ENCODE results near the gene SF3B1. TPM values are rescaled to one million over a fixed set of nuclear protein-coding genes. Genes with fewer than 3 reads are reported as not detected.

SF3B1 gene
- total and polyA plus RNA-seq, 8 donors: 203 to 613 (median 488) TPM

DNA sequence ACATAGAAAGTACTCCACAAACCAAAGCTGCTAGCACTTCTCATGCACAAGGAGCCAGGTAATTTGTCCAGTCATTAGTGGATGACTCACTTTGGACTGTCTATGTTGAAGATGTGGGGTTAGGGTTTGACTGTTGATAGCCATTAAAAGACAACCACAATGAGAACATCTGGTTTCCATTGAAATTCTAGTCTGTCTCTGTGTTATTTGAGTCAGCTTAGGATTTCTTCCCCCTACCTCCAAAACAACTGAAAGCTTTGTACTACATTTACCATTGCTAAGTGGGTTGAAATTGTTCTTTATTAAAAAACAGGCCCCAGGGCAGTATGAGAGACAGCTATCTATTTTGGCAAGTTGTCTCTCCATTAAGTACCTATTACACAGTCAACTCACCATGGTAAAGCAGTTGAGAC, 74.1 kb downstream of the SF3B1 start:
- no peaks in the 10 kb centered on the region for H3K9me3 ChIP-seq
- H3K4me3 ChIP-seq: no peak overlapping the region
- no peaks in the 10 kb centered on the region for H3K36me3 ChIP-seq
- intact Hi-C loops (cut with DNase I): no loop called here
- H3K4me1 ChIP-seq: no peaks in the 10 kb centered on the region
- TF ChIP-seq, protein P1, sequence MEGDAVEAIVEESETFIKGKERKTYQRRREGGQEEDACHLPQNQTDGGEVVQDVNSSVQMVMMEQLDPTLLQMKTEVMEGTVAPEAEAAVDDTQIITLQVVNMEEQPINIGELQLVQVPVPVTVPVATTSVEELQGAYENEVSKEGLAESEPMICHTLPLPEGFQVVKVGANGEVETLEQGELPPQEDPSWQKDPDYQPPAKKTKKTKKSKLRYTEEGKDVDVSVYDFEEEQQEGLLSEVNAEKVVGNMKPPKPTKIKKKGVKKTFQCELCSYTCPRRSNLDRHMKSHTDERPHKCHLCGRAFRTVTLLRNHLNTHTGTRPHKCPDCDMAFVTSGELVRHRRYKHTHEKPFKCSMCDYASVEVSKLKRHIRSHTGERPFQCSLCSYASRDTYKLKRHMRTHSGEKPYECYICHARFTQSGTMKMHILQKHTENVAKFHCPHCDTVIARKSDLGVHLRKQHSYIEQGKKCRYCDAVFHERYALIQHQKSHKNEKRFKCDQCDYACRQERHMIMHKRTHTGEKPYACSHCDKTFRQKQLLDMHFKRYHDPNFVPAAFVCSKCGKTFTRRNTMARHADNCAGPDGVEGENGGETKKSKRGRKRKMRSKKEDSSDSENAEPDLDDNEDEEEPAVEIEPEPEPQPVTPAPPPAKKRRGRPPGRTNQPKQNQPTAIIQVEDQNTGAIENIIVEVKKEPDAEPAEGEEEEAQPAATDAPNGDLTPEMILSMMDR (IDR thresholded peaks at IDR 0.05): no peak
- ATAC-seq: no peak
- no peak overlapping the region for H3K27ac ChIP-seq
- H3K27me3 ChIP-seq: no peaks in the 10 kb centered on the region
- no peak for DNase-seq

DNA sequence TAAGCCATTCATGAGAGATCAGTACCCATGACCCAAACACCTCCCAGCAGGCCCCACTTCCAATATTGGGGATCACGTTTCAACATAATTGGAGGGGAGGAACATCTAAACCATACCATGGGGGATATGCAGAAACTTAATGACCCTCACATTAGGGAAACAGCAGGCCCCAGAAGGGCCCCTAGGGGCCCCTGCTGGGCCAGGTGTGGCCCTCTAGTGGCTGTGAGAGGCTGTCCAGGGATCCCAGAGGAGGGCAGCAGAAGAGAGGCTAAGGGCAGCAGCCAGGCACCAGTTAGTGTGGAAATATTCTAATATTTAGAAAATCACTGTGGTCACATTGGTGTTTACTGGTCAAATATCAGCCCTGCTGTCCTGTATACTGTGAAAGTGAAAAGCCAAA, 75.0 kb downstream of the SF3B1 start:
- no peak for DNase-seq

DNA sequence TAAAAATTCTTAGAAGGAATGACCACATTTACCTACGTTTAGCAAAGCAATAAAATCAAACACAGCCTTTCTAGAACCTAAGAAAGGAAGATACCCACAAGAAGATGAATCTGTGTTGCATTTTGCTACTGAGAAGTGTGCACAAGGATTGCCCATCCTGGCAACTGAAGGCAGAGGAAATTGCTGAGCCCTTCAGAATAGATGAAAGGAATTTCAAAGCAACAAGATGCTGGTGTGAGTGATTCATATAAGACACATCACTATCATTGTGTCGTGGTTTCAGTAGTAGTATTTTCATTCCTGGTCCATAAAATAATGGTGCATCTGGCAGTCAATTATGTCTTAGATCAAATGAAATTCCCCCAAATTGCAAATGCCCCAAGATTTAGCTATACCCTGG, 75.9 kb downstream of the SF3B1 start:
- Histone ChIP-seq H3K27me3 (no peaks in the 10 kb centered on the region), H3K4me3 (no peak overlapping the region), H3K4me1 (no peaks in the 10 kb centered on the region), H3K9me3 (no peaks in the 10 kb centered on the region), H3K27ac (no peak overlapping the region), H3K36me3 (no peaks in the 10 kb centered on the region)
- intact Hi-C loops (cut with DNase I): no loop called here
- TF ChIP-seq, protein P1 (IDR thresholded peaks at IDR 0.05): no peak
- ATAC-seq (no peak), DNase-seq (no peak)

More for the DNA sequence above, 75.0 kb downstream of the SF3B1 start:
- H3K27ac ChIP-seq: no peak overlapping the region
- no peaks in the 10 kb centered on the region for H3K4me1 ChIP-seq
- no peaks in the 10 kb centered on the region for H3K9me3 ChIP-seq
- intact Hi-C loops (cut with DNase I): no loop called here
- ATAC-seq: no peak
- H3K4me3 ChIP-seq: no peak overlapping the region
- no peaks in the 10 kb centered on the region for H3K27me3 ChIP-seq
- H3K36me3 ChIP-seq: no peaks in the 10 kb centered on the region
- TF ChIP-seq, protein P1 (IDR thresholded peaks at IDR 0.05): no peak

DNA sequence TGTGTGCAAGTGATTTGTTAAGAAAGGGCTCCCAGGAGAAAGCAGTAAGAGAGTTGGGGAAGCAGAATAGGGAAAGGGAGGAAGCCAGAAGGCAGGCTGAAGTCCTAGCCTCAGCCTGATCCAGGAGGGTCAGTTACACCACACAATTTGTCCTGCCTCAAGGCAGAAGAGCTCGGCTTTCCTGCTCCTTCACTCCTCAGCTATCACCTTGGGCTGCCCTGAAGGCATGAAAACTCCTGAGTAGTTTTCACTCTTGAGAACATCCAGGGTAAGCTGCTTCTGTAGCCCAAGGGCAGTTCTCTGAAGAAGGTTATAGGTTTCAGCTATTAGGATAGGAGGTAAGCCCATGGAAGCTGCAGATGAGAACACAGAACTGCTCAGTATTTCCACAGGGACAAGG, 76.8 kb downstream of the SF3B1 start:
- DNase-seq (no peak), ATAC-seq (no peak)
- Histone ChIP-seq H3K27ac (no peak overlapping the region), H3K27me3 (no peaks in the 10 kb centered on the region), H3K9me3 (no peaks in the 10 kb centered on the region), H3K4me3 (no peak overlapping the region), H3K4me1 (no peaks in the 10 kb centered on the region), H3K36me3 (no peaks in the 10 kb centered on the region)
- intact Hi-C loops (cut with DNase I): no loop called here
- TF ChIP-seq, protein P1 (IDR thresholded peaks at IDR 0.05): no peak

DNA sequence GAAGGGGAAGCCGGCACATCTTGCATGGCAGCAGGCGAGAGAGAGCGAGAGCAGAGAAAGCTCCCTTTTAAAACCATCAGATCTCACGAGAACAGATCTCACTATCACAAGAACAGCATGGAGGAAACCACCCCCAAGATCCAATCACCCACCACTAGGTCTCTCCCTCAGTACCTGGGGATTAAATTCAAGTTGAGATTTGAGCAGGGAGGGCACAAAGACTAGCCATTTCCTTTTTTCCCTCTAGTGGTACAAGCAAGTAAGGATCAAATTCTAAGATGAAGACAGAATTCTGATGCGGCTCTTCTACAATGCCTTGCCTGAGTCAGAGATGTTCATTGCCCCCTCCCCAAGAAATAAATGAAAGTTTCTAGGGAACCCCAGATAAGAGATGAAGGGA, 78.7 kb downstream of the SF3B1 start:
- no peak overlapping the region for H3K27ac ChIP-seq
- no peaks in the 10 kb centered on the region for H3K4me1 ChIP-seq
- no peak for DNase-seq
- no peaks in the 10 kb centered on the region for H3K36me3 ChIP-seq
- ATAC-seq: no peak
- H3K9me3 ChIP-seq: no peaks in the 10 kb centered on the region
- intact Hi-C loops (cut with DNase I): no loop called here
- no peak overlapping the region for H3K4me3 ChIP-seq
- TF ChIP-seq, protein P1 (IDR thresholded peaks at IDR 0.05): no peak
- H3K27me3 ChIP-seq: no peaks in the 10 kb centered on the region

Data from left lung (tissue), 10 donors.